T-helper 1 cell (primary cell): ENCODE results near the gene HEBP1.

ENCODE experiments used
- DNase-seq, 5 donors: peaks; one replicate each; pipeline ENCODE4 v3.0.0-alpha.2; 2012 to 2020

The HEBP1 gene

GRCh38 chr12:12946686-12947355 is 53.2 kb downstream of the HEBP1 start:
- DNase-seq: no peak

DNA sequence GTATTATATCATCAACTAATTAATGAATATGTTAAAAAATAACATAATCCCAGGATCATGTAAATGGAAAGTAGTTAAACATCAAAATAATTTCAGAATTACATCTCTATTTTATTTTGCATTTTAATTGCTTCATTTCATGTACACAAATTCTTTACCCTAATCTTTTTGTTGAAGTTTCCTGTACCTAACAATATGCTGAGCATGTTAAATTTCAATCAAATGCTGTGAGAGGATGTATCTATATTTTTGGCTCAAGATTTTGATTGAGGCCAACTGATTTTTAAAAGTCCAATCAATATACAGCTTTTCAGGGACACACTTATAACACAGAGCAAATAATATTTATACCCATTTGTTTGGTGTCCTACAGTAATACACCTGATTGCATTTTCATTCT is 54.5 kb downstream of the HEBP1 start:
- DNase-seq: no peak

DNA sequence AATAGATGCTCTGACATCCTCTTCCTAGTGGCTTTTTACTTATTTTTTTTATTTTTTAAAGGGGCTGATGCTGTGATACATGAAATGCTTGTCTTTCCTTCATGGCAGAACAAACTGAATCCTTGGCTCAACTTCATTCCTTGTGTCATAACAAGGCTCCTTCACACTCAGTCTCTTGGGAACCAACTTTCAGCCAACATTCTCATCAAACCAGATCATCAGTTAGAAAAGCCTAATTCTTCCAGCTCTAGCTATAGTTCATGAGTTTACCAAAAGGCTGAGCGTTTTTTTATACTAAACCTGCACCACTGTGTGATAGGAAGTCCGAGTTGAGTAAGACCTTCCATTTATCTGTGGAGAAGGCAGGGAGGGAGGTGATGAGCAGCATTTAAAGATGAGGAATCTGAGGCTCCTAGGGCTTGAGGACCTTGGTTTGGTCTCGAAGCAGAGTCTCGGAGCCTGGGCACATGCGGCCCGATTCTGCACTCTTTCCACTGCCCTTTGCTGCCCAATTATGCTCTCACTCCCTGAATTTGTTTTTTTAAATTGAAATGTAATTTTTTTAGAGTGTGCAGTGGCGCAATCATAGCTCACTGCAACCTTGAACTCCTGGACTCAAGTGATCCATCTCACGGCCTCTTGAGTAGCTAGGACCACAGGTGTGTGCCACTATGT is 56.3 kb downstream of the HEBP1 start:
- DNase-seq: no peak

GRCh38 chr12:12941450-12942350 is 58.4 kb downstream of the HEBP1 start:
- no peak for DNase-seq

- DNase-seq: no peak
Measured at GRCh38 chr12:12939888-12940287, 60.2 kb downstream of the HEBP1 start.

GRCh38 chr12:12938541-12938940 is 61.5 kb downstream of the HEBP1 start:
- DNase-seq: no peak

DNA sequence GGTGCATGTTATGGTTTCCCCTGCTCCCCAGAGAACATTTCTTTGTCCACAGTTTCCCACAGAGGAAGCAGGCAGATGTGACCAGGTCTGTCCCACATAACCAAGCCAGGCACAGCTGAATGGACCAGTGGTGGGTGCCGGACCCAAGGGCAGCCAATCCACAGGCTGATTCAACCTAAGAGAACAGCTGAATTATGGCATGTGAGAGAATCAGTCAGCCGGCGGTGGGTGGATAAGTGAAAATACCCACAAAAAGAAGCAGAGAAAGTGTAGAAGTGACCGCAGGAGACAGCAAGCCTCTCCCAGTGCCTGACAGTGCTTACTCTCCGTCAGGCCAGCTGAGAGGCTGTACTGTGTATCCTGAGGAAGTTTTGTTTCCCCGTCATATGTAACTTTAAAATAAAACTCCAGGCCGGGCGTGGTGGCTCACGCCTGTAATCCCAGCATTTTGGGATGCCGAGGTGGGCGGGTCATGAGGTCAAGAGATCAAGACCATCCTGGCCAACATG is 63.0 kb downstream of the HEBP1 start:
- no peak for DNase-seq

DNA sequence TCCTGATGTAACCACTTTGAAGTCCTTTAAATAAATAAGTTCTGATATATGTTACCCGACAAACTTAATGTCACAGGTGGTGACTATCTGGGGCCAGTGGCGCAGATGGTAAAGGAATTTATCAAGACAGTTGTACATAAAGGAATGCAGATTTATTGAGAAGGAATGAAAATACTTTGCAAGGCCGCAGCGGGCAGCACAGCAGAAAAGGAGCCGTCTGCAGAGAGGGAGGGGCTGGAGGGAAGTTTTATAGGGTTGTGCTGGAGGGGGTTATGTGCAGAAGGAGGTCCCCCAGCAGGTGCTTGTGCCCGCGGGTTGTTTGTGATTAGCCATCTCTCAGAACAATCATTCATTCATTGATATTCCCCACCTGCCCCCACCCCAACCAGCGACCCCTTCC is 65.5 kb downstream of the HEBP1 start:
- no peak for DNase-seq

DNA sequence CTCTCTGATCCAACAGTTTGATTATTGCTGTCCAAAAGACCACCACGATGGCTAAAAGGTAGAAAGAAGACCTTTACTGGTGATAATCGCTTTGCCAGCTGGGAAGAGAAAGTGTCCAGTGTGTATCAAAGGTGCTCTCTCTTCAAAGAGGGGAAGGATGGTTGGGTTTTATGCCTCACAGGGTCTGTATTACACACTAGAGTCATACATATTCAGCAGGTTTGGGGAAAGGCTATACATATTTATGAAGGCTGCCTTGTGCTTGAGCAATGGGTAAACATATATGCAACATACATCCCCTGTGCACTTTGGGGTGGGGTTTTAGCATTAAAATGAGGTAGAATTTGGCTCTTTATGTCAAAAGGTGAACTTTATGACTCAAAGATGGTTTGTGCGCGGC is 66.3 kb downstream of the HEBP1 start:
- no peak for DNase-seq

GRCh38 chr12:12930633-12931219 is 69.3 kb downstream of the HEBP1 start:
- no peak for DNase-seq

DNA sequence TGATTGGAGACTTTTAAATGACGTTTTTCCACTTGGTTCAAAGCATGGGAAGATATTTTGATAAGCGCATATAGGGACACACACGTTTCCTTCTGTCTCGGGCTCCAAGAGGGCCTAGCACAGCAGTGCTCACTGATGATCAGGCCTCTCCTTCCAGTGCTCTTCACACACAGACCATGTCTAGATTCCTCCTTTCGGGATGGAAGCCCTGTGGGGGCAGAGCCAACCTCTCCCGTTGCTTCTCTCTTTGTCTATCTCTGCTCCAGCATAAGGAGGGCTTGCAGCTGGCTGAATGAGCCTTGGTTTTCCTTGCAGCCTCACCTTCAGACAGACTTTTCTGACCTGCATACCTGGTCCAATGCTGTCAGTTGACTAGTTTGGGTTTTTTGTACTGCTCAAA is 70.4 kb downstream of the HEBP1 start:
- DNase-seq: no peak

DNA sequence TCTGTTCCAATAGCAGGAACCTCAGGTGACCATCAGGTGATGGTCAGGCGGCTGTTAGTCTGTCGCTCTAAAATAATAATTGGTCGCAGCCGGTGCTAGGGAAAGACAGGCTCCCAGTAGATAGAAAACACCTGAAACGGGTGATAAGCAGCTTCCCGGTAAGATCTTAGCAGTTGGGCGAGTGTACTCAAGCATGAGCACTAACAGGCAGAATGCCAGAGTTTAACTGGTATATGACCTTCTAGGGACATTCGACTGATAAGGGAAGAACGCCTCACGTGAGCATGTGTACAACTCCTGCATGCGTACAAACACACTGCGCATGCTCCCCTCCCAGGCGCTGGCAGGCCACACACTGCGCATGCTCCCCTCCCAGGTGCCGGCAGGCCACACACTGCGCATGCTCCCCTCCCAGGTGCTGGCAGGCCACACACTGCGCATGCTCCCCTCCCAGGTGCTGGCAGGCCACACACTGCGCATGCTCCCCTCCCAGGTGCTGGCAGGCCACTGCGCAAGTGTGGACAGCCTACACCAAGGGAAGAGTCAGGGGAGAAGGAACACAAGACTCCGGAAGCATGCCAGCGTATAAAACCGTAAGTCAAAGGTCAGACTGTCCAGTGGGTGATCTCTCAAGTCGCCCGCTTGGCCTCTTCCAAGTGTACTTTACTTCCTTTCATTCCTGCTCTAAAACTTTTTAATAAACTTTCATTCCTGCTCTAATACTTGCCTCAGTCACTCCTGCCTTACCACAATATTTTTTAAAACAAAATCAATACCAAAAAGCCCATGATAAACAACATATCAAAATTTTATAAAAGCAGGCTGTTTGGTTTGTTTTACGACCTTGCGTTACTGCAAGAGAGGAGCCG is 72.6 kb downstream of the HEBP1 start:
- peak in 4 of 5 donors; percentile 11 to 41 (median 30) for DNase-seq

DNA sequence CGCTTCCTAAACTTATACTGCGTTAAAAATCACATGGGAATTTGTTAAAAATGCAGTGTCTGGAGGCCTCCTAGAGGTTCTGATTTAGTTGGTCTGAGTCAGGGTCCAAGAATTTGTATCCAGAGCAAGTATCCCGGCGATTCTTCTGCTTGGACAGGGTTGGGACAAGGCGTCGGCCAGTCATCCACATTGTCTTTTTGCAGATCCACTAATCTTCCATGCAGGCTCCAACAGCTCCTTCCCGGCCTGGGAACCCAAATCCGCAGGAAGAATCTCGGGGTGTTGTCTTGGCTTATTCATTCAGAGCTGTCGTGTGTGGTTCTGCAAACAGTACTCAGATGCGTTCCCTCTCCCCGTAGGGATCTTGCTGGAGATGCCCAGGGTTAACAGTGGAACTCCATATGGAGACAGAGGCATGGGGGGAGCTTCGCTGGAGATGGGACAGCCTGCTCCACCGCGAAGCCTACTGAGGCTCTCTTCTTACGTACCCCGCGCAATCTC is 73.4 kb downstream of the HEBP1 start:
- no peak for DNase-seq

GRCh38 chr12:12925388-12925787 is 74.7 kb downstream of the HEBP1 start:
- DNase-seq: no peak
